Keratinocyte (primary cell): ENCODE measurements around the gene HOPX. TPM values are rescaled to one million over a fixed set of nuclear protein-coding genes. Genes with fewer than 3 reads are reported as not detected.

Experiments used
- DNase-seq: peaks from one replicate; pipeline ENCODE4 v3.0.0-alpha.2; 2011; ENCODE audit warnings: low read depth, missing footprints, low spot score
- FAIRE-seq: peaks from 2 replicates; lab custom pipeline; 2011; peaks lifted over from hg19 to GRCh38; lab: Jason Lieb, UNC
- H2AFZ ChIP-seq: 2 replicates; pipeline ENCODE4 v1.6.0; 2012; ENCODE audit warnings: low read length, control low read depth, inconsistent platforms; ENCODE audit not compliant: control insufficient read depth
- H3K27ac ChIP-seq: 2 replicates; pipeline ENCODE4 v1.5.1; 2011; ENCODE audit warnings: low read length; ENCODE audit not compliant: control insufficient read depth, insufficient read depth
- H3K27me3 ChIP-seq: 3 replicates; pipeline ENCODE4 v1.6.0; 2011; ENCODE audit warnings: low read length; ENCODE audit not compliant: control insufficient read depth, insufficient read depth; ENCODE audit errors: extremely low read depth
- H3K36me3 ChIP-seq, 2 experiments: 2 replicates in 1 of 2; 3 replicates in 1 of 2; pipeline ENCODE4 v1.5.1; 2011; ENCODE audit warnings: low read length in 2 of 2, mild to moderate bottlenecking in 1 of 2; ENCODE audit not compliant: control insufficient read depth in 2 of 2, insufficient read depth in 2 of 2; ENCODE audit errors: extremely low read depth in 1 of 2
- H3K4me1 ChIP-seq: 3 replicates; pipeline ENCODE4 v1.5.1; 2011; ENCODE audit warnings: low read length; ENCODE audit not compliant: control insufficient read depth, insufficient read depth; ENCODE audit errors: extremely low read depth
- H3K4me2 ChIP-seq: 3 replicates; pipeline ENCODE4 v1.6.0; 2011; ENCODE audit warnings: low read depth, low read length; ENCODE audit not compliant: control insufficient read depth, insufficient read depth; ENCODE audit errors: extremely low read depth
- H3K4me3 ChIP-seq, 3 experiments: fragments of 200-600 bp in 1 of 3; sonication (generic) in 1 of 3; 2 replicates in 2 of 3; 3 replicates in 1 of 3; pipeline ENCODE4 v1.5.1; 2011 to 2016; ENCODE audit warnings: low read length in 3 of 3, mild to moderate bottlenecking in 3 of 3, control low read depth in 2 of 3, inconsistent platforms in 1 of 3, low read depth in 1 of 3, mixed read lengths in 1 of 3, mixed run types in 1 of 3, moderate library complexity in 1 of 3; ENCODE audit not compliant: control insufficient read depth in 2 of 3, insufficient read depth in 2 of 3; ENCODE audit errors: extremely low read depth in 1 of 3
- H3K79me2 ChIP-seq: 2 replicates; pipeline ENCODE4 v1.6.0; 2012; ENCODE audit warnings: low read length; ENCODE audit not compliant: control insufficient read depth, insufficient read depth
- H3K9ac ChIP-seq: 3 replicates; pipeline ENCODE4 v1.6.0; 2011; ENCODE audit warnings: low read length; ENCODE audit not compliant: control insufficient read depth, insufficient read depth; ENCODE audit errors: extremely low read depth
- H3K9me1 ChIP-seq: 3 replicates; pipeline ENCODE4 v1.6.0; 2011; ENCODE audit warnings: low read length; ENCODE audit not compliant: control insufficient read depth, insufficient read depth; ENCODE audit errors: extremely low read depth
- H3K9me3 ChIP-seq: 2 replicates; pipeline ENCODE4 v1.5.1; 2012; ENCODE audit warnings: low read depth, low read length; ENCODE audit not compliant: control insufficient read depth
- H4K20me1 ChIP-seq: 3 replicates; pipeline ENCODE4 v1.6.0; 2011; ENCODE audit warnings: low read length; ENCODE audit not compliant: control insufficient read depth, insufficient read depth; ENCODE audit errors: extremely low read depth
- CTCF ChIP-seq, 3 experiments: IDR thresholded peaks in 1 of 3; conservative IDR thresholded peaks in 1 of 3; optimal IDR thresholded peaks in 1 of 3; 2 replicates in 2 of 3; 3 replicates in 1 of 3; pipeline versions ENCODE3 to v1.5.1; 2011; ENCODE audit warnings: low read length in 3 of 3, mild to moderate bottlenecking in 3 of 3, moderate library complexity in 2 of 3, control low read depth in 1 of 3, inconsistent platforms in 1 of 3; ENCODE audit not compliant: insufficient read depth in 2 of 3; ENCODE audit errors: extremely low read depth in 1 of 3
- EZH2 ChIP-seq: IDR thresholded peaks from one replicate; pipeline ENCODE4 v1.6.1; 2012; ENCODE audit warnings: inconsistent platforms, mild to moderate bottlenecking, low read length, moderate library complexity
- dilution Hi-C: fragments of 300-500 bp; cut with MboI; formaldehyde crosslinking; loops from one replicate; pipeline ENCODE4 v1.7.0; 2020; ENCODE audit warnings: low sequenced_read_pairs; ENCODE audit not compliant: extremely low pct_ligation_motif_present
- polyA plus RNA-seq, 5 experiments: library from polyadenylated mRNA; depleted of rRNA in 3 of 5; stranded (reverse) in 3 of 5; stranded (forward) in 1 of 5; unstranded in 1 of 5; fragments of >200 nt; gene quantifications; 1 replicate in 1 of 5; 2 replicates in 3 of 5; 3 replicates in 1 of 5; pipeline versions ENCODE4 v1.2.1 to v1.2.3, GENCODE V29; 2011 to 2012; ENCODE audit warnings: missing spikeins in 2 of 5, low read depth in 1 of 5, low replicate concordance in 1 of 5

Gene HOPX
- polyA plus RNA-seq, 1 donor (not counting 4 experiments of a cell fraction or from before 2014, with no cell fraction given), result 8.5 TPM

GRCh38 chr4:56630876-56631666 is 50.0 kb downstream of the HOPX start:
- H2AFZ ChIP-seq, result no peak overlapping the region
- DNase-seq (no peak), FAIRE-seq (no peak)
- H3K4me2 ChIP-seq, result peak overlapping the region; percentile 12
- no peak for TF ChIP-seq CTCF (optimal IDR thresholded peaks at IDR 0.05 in 1 of 3, IDR thresholded peaks at IDR 0.05 in 1 of 3, conservative IDR thresholded peaks at IDR 0.05 in 1 of 3; ENCODE audit: extremely low read depth in 1 of 3, insufficient read depth in 2 of 3, low read length in 3 of 3)
- no peak for TF ChIP-seq EZH2
- dilution Hi-C loops, result no loop called here
- H3K36me3 ChIP-seq, result no peaks in the 10 kb centered on the region
- H4K20me1 ChIP-seq, result no peaks in the 10 kb centered on the region
- no peaks in the 10 kb centered on the region for H3K79me2 ChIP-seq
- no peak overlapping the region for H3K4me3 ChIP-seq
- H3K27ac ChIP-seq, result no peak overlapping the region
- H3K9me1 ChIP-seq, result no peaks in the 10 kb centered on the region
- H3K4me1 ChIP-seq, result peaks cover 17% of the 10 kb centered on the region
- H3K9ac ChIP-seq, result no peak overlapping the region
- H3K9me3 ChIP-seq, result no peaks in the 10 kb centered on the region
- H3K27me3 ChIP-seq, result no peaks in the 10 kb centered on the region

- H3K9me1 ChIP-seq, result no peaks in the 10 kb centered on the region
- dilution Hi-C loops, result no loop called here
- H3K9me3 ChIP-seq, result peaks cover 2% of the 10 kb centered on the region
- no peak for TF ChIP-seq CTCF (optimal IDR thresholded peaks at IDR 0.05 in 1 of 3, IDR thresholded peaks at IDR 0.05 in 1 of 3, conservative IDR thresholded peaks at IDR 0.05 in 1 of 3; ENCODE audit: extremely low read depth in 1 of 3, insufficient read depth in 2 of 3, low read length in 3 of 3)
- TF ChIP-seq EZH2, result no peak
- H3K4me1 ChIP-seq, result peaks cover 14% of the 10 kb centered on the region
- no peak for FAIRE-seq
- no peak for DNase-seq
- H3K27ac ChIP-seq, result no peak overlapping the region
- H3K27me3 ChIP-seq, result no peaks in the 10 kb centered on the region
- H3K36me3 ChIP-seq, result no peaks in the 10 kb centered on the region
- no peak overlapping the region for H2AFZ ChIP-seq
- no peak overlapping the region for H3K9ac ChIP-seq
- no peaks in the 10 kb centered on the region for H3K79me2 ChIP-seq
- no peaks in the 10 kb centered on the region for H4K20me1 ChIP-seq
- no peak overlapping the region for H3K4me3 ChIP-seq
- no peak overlapping the region for H3K4me2 ChIP-seq
Observed at GRCh38 chr4:56628592-56628991, 52.5 kb downstream of the HOPX start.
